HG03469 (cell line): Measurements from ENCODE around the gene NALCN.

Source experiments
- ATAC-seq: cut with Tn5 transposase; IDR thresholded peaks from one replicate; pipeline ENCODE4 v1.9.1; 2021; ENCODE audit warnings: mild to moderate bottlenecking, moderate library complexity, moderate number of reproducible peaks; ENCODE audit not compliant: unreplicated experiment

The NALCN gene

GRCh38 chr13:101211261-101211660 lies 205.0 kb downstream of the NALCN start:
- no peak for ATAC-seq

GRCh38 chr13:101210774-101211173 lies 205.5 kb downstream of the NALCN start:
- no peak for ATAC-seq

DNA sequence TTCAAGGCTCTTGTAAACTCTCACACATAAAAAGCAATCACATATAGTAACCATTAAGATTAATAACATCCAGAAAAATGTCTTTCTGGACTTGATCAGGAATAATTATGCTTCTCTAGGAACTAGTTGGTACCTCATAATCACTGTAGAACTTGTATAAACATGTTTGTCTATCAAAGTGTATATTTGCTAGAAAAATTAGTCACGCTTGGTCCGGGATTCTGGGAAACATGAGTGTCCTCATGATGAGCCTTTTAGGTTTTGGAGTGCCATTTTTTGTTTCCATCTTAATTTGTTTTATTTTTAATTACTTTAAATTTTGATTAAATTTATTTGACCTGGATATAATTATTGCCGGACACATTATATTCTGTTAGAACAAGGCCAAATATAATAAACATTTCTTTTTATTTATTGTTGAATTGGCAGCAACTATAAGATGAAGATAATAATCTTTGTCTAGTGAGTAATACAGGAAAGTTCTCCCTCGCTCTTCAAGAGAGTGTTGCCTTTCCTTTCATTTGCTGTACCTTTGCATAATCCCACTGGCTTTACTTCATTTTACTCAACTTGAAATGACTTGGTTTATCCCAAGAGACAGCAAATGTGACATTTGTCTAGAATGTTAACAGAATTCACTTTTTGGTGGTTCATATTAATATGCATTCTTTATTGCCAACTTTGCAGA lies 207.0 kb downstream of the NALCN start:
- no peak for ATAC-seq

DNA sequence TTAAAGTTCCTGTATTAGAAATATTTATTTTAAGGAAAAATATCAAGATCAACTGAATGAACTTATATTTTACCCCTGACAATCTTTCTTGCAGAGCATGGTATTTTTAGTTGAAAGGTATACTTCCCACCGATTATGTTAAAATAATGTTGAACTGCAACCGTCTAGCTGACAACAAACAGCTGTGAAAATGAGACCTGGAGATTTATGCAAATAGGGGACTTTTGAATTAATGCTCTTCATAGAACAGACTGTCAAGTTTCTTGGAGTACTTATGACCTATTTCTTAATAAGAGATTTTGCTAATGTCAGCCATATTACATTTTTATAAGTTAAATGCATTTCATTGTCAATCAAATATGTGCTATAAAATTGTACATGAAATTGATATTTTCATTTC lies 210.9 kb downstream of the NALCN start:
- no peak for ATAC-seq

DNA sequence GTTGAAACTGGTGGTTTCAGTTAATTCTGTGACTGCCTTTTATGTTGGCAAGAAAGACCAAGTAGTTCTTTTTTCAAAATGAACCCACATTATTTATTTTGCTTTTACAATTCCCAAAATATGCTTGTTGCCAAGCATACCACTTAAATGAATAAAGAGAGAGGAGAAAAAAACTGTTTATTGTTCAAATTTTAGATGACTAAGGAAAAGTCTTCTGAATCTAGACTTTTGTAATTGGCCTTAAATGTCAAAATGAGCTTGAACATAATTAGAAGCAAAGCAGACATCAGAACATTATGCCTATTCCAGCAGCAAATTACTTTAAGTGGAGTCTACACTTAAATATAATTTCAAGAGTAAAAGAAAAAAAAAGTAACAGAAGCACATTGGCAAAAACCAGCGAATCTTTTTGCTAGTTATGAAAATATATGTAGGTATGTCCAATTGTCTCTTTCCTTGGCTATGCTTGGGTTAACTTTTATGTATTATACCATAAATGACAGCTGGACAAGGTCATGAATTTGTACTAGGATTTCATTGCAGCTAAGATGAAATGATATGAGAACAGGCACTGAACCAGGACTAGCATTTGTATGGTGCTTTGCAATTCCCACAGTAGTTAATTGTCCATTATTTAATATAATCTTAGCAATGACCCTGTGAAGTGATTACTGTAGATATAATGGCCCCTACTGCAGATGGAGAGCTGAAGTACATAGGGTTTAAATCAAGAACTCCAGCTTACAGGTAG lies 211.9 kb downstream of the NALCN start:
- ATAC-seq, result no peak

- no peak for ATAC-seq
Measured at GRCh38 chr13:101202590-101202989, 213.7 kb downstream of the NALCN start.

DNA sequence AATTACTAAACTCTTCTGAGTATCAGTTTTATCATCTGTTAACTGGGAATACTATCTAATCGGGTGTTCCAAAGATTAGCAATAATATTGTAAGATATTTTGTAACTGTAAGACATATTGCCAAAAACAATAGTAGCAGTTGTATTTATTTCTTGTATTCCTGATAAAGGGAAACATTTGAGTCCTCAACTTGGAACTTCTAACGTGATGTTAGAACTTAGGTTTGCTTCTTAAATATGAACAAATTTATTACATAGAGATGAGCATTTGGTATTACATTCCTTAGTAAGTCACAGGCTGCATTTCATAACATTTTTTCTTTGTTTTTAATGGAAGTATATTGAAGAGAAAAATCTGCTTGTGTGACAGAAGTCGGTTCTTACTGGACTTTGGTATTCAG lies 225.3 kb downstream of the NALCN start:
- ATAC-seq, result no peak

DNA sequence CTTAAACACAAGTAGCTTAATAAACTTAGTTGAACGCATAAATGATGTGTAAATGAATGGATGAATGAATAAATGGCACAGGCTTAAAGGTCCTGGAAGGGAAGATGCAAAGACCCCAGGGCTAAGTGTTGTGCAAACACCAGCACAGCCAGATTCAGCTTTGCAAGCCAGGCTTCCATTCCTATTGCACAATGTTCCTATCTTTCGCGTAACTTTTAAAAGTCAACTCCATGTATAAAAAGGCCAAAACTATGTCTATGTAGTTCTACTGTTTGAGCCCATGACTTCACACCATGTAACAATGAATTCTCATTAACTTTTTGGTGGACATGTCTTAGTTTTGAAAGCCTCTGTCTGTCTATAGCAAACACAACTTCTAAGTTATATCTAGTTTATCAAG lies 226.0 kb downstream of the NALCN start:
- no peak for ATAC-seq

- ATAC-seq, result no peak
Measured at GRCh38 chr13:101185606-101186005, 230.7 kb downstream of the NALCN start.

- no peak for ATAC-seq
Measured at GRCh38 chr13:101181076-101181685, 235.1 kb downstream of the NALCN start.

DNA sequence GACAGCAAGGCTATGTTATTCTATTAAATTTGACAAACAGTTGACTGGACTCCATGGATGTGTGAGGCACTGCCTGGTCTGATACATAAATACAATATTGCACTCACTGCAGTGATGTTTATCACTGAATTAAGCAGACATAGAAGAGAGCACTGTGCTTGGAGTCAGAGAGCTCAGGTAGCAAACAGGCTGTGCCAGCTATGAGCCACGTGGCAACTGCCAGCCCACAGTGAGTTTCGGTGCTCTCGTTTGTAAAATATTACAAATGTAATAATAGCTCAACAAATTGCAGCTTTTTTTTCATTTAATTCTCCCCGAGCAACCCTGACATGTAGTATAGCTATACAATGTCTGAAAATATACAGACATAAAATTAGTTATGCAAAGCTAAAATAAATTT lies 237.3 kb downstream of the NALCN start:
- ATAC-seq, result no peak

GRCh38 chr13:101178406-101178805 lies 237.9 kb downstream of the NALCN start:
- ATAC-seq, result no peak

- ATAC-seq, result no peak
Measured at GRCh38 chr13:101170306-101170705, 246.0 kb downstream of the NALCN start.

DNA sequence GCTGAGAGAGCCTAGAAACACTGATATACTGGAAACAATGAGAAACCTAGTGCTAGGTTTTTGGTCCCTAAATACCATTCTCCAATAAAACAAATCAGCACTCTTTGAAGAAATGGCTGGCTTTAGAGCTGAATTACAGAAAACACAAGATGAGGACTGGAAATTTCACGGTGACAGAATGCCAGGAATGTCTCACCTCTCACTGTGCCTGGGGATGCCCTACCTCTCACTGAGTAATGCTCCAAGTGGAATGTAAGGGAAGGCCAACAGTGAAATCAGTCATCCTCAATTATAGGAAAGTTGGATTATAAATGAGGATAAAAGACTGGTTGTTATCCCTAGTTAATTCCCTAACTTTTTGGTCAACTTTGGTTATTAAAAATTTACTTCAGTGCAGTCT lies 259.0 kb downstream of the NALCN start:
- ATAC-seq, result no peak

- ATAC-seq, result no peak
Measured at GRCh38 chr13:101155920-101156319, 260.4 kb downstream of the NALCN start.

DNA sequence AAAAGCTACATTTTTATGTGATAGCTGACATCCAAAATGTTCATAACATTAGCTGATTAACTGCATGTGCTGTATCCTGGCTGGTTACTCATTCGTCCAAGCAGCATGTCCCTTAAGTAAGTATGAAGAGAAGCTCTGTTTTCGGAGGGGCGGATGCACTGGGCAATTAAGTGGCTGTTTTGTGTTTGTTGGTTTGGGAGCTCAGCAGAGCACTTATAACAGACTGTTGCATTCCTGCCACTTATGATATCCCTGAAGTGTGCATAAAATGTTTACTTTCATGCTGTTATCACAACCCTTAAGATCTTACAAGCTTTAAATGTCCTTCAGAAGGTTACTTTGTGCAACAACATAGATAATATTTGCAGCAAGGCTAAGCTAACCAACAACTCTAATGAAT lies 264.1 kb downstream of the NALCN start:
- ATAC-seq, result no peak

DNA sequence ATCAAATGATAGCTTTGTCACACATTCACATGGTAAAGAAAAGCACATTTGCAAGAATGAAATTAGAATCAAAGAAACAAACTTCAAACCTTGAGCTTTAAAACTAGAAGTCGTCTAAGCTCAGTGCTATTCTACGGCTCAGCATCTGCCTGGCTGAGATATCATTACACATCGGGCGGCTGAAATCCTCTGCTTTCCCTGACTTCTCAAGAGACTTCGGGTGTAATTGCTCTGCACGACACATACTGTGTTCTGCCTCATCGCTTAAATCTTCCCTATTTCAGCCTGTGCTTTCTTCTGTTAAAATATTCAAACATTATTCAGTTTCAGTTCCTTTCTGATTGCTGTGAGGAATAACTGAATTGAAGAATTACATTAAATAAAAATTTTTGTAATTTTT lies 265.3 kb downstream of the NALCN start:
- no peak for ATAC-seq

DNA sequence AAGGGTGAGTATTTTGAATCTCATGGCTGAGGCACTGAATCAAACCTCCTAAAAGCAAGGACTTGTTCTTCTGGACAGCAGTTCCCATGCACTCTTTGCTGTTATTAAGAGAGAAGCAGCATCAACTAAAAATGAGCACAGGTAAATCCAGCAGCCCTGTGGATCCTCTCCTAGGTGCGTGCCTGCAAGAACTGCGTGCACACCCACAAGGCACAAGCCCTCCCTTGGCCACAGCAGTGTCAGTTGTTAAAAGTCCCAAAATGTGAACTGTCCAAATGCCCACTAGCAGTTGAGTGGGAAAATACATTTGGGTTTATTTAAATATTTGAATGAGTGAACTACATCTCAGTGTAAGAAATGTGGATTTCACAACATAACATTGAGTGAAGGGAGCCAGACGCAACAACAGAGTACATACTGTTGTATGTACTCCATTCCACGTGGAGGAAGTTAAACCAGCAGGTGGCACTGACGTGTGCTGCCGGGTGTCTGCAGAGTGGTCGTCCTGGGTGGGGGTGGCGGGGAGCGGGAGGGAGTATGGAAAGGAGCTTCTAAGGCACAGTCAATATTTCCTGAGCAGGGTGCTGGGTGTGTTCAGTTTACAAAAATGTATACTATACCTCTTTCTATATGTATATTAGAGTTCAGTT lies 266.4 kb downstream of the NALCN start:
- ATAC-seq, result no peak

GRCh38 chr13:101146101-101146898 lies 270.0 kb downstream of the NALCN start:
- ATAC-seq, result no peak

GRCh38 chr13:101144808-101145419 lies 271.4 kb downstream of the NALCN start:
- peak; percentile 74 for ATAC-seq
